ENCODE results near the gene ARHGEF17. TPM values are rescaled to one million over a fixed set of nuclear protein-coding genes. Genes with fewer than 3 reads are reported as not detected.
A peak's percentile ranks its signal among the peaks of the same experiment; 100 is the strongest.

Gene ARHGEF17
- total RNA-seq, 6 experiments from 2014 or later = 4.6 to 7.3 (median 5.4) TPM

GRCh38 chr11:73365352-73366264, 57.5 kb downstream of the ARHGEF17 start:
- no peak overlapping the region for H3K27ac ChIP-seq
- DNase-seq (no peak), ATAC-seq (no peak)
- 80% methylated on average over 7 of the region's 24 CpGs for WGBS (ENCODE audit: insufficient coverage, low coverage, low lambda C conversion rate, missing lambda C conversion rate)
- H3K27me3 ChIP-seq = no peaks in the 10 kb centered on the region
- H3K4me3 ChIP-seq = no peak overlapping the region
- TF ChIP-seq CTCF (IDR thresholded peaks at IDR 0.05) (no peak), POLR2A (IDR thresholded peaks at IDR 0.05) (no peak)
- H3K9me3 ChIP-seq = no peaks in the 10 kb centered on the region
- intact Hi-C loops (cut with DNase I) = no loop called here
- no peaks in the 10 kb centered on the region for H3K36me3 ChIP-seq
- no peaks in the 10 kb centered on the region for H3K4me1 ChIP-seq

- ATAC-seq = peak in 1 of 4 donors; percentile 31
- DNase-seq = no peak
- Histone ChIP-seq H3K27ac (no peak overlapping the region), H3K4me1 (no peaks in the 10 kb centered on the region), H3K9me3 (no peaks in the 10 kb centered on the region), H3K4me3 (no peak overlapping the region), H3K36me3 (no peaks in the 10 kb centered on the region), H3K27me3 (no peaks in the 10 kb centered on the region)
- intact Hi-C loops (cut with DNase I) = no loop called here
- TF ChIP-seq POLR2A (IDR thresholded peaks at IDR 0.05) = no peak
- TF ChIP-seq CTCF (IDR thresholded peaks at IDR 0.05) = no peak
- 62% methylated on average over 4 of the region's 4 CpGs for WGBS (ENCODE audit: insufficient coverage, low coverage, low lambda C conversion rate, missing lambda C conversion rate)
These were observed 58.2 kb downstream of the ARHGEF17 start for GRCh38 chr11:73366265-73366610.

GRCh38 chr11:73366953-73367352, 58.9 kb downstream of the ARHGEF17 start:
- WGBS (ENCODE audit: insufficient coverage, low coverage, low lambda C conversion rate, missing lambda C conversion rate) = 64% methylated on average over 6 of the region's 6 CpGs
- Histone ChIP-seq H3K36me3 (no peaks in the 10 kb centered on the region), H3K4me3 (no peak overlapping the region), H3K4me1 (no peaks in the 10 kb centered on the region), H3K9me3 (no peaks in the 10 kb centered on the region), H3K27ac (no peak overlapping the region), H3K27me3 (no peaks in the 10 kb centered on the region)
- no peak for DNase-seq
- TF ChIP-seq CTCF (IDR thresholded peaks at IDR 0.05) (no peak), POLR2A (IDR thresholded peaks at IDR 0.05) (no peak)
- intact Hi-C loops (cut with DNase I) = no loop called here
- no peak for ATAC-seq

- ATAC-seq (no peak), DNase-seq (no peak)
- intact Hi-C loops (cut with DNase I) = no loop called here
- TF ChIP-seq POLR2A (IDR thresholded peaks at IDR 0.05) = no peak
- no peak for TF ChIP-seq CTCF (IDR thresholded peaks at IDR 0.05)
- WGBS (ENCODE audit: insufficient coverage, low coverage, low lambda C conversion rate, missing lambda C conversion rate) = 57% methylated on average over 1 of the region's 20 CpGs
- Histone ChIP-seq H3K9me3 (no peaks in the 10 kb centered on the region), H3K27ac (no peak overlapping the region), H3K4me3 (no peak overlapping the region), H3K36me3 (no peaks in the 10 kb centered on the region), H3K27me3 (no peaks in the 10 kb centered on the region), H3K4me1 (no peaks in the 10 kb centered on the region)
These were observed 59.5 kb downstream of the ARHGEF17 start for GRCh38 chr11:73367482-73368024.

Measured in right lobe of liver (tissue), 6 donors.